KBM-7 (cell line): ENCODE measurements around the gene C10orf53.

Source experiments
- DNase-seq: peaks from one replicate; pipeline ENCODE4 v3.0.0-alpha.2; 2015
- in situ Hi-C: fragments of 300-500 bp; cut with MboI; formaldehyde crosslinking; loops from 2 replicates; pipeline ENCODE4 v1.14.3; 2020; ENCODE audit warnings: low sequenced_read_pairs, low pct_unique_long_range_greater_than_20kb, mixed read lengths

Gene C10orf53, protein sequence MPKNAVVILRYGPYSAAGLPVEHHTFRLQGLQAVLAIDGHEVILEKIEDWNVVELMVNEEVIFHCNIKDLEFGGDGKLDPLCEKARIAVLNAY

DNA sequence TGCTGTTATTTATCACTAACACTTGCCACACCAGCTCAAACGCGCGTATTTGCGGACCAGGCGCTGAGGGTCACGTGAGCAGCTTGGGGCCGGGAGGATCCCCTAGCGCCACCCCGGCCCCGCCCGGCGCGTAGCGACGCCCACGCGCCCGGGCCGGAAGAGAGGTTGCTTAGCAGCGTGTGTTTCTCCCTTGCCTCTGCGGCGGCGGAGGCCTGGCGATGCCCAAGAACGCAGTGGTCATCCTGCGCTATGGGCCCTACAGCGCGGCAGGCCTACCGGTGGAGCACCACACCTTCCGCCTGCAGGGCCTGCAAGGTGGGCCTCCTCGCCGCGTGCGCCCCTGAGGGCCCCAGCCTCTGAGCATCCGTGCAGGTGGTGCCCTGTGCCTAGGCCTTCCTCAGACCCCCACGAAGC is at the start of gene C10orf53:
C10orf53 (plus strand) TSS at position 172 of the 414 bp plus-strand sequence; CDS start at position 219, 47 bp downstream.
- peak; percentile 38 for DNase-seq
- in situ Hi-C loops, result no loop called here

DNA sequence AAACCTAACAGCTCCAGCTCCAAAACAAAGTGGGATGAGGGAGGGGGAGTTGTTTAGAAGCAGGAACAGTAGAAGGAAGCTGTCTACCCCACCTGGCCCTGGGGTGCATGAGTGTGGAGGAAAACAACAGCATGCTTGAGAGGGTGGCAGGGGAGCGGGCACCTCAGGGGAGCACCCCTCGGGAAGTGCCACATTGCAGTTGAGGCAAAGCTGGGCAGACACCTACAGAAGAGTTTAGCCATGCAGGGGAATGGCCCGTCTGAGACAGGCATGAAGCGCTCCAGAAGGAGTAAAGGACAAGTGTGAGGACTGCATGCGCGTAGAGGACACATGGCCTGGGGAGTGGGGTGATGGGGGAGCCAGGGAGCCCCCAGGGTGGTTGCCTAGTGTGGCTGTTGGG is 47.5 kb upstream of the C10orf53 start:
- no peak for DNase-seq
- in situ Hi-C loops, result no loop called here

DNA sequence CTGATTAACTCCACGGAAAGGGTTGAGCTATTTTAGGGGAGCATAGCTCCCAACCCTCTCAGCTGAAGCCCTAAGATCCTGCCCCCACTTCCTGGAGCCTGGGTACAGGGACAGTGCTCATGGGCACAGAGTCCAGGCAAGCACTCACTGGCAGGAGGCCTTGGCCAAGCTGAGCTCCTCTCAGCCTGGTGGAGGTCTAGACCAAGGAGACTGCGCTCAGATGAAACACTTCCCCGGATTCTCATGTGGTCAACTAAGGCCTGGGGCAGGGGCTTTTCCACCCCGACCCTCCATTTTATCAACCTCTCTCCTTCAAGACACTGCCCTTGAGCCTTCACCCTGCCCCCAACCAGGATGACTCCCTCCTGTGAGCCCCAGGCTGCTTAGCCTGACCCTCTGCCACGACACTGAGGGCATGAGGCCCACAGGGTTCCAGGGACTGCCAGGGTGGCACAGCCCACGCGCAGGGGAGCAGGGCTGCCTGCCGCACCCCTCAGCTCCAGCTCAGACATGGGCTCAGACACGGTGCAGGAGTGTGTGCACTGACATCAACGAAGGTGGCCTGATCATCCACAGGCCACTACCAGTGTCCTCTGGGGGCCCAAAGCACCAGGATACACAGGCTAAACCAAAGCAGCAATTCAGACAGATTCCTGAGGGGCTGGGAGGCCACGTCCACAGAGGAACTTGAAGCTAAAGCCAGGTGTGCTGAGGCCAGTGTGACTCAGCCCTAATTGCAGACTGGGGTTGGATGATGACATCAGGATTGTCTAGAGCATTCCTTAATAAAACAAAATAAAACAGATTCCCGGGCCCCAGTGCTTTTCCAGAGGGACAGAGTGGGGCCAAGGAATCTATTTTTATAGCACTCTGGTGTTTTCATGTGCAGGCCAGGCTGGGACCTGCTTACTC is 46.8 kb upstream of the C10orf53 start:
- in situ Hi-C loops, result no loop called here
- DNase-seq, result no peak

DNA sequence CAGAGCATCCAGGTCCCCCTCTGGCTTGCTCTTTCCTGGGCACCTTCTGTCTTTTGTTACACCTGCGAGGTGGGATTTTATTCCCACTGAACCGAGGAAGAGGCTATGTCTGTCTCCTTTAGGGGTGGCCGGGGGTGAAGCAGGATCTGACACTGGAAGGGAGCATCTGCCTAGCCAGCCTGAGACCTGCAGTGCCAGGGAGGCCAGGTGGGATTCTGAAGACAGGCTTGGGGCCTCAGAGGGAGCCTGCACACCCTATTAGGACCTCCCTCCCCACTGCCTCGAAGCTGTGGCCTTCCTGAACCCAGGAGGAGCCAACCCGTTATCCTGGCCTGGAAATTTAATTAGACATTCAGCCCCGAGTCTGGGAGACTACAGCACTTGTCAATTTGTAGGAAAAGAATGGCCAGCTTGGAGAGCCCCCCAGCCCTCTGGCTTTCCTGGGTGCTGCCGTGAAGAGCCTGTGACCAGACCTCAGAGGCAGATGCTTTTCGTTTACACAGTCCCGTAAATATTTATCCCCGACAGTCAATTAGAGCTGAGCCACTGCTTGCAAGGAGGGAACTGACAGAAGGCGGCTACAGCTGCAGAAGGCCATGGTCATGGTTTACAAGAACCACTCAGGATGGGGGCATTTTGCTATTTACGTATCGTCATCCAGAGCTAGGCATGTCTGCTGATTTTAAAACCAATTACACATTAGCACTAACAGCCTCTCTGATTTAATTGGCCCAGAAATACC is 46.0 kb upstream of the C10orf53 start:
- in situ Hi-C loops, result no loop called here
- DNase-seq, result no peak

DNA sequence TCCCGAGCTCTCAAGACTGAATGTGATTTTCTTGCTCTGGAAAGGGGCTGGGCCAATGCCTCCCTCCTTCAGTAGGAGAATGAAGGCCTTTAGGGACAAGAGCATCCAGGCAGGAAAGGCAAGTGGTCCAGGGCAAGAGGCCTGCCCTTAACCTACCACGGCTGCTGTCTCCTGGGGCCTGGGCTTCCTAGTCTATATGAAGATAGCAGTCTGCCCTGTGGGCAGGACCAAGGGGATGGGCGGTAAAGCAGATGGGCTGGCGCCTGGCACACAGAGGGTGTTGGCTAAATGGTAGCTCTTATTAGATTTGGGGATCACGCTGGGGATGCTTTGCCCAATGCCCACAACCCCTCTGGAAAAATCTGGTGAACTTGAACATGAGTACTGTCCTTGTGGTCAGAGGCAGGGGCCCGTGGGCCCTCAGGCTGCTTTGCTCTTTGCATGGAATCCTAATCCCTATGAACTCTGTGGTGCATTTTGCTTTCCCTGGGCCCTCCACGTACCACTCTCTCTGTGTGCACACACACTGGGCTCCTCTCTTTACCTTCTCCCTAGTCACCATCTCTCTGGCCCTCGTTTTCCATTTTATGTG is 45.3 kb upstream of the C10orf53 start:
- in situ Hi-C loops, result no loop called here

DNA sequence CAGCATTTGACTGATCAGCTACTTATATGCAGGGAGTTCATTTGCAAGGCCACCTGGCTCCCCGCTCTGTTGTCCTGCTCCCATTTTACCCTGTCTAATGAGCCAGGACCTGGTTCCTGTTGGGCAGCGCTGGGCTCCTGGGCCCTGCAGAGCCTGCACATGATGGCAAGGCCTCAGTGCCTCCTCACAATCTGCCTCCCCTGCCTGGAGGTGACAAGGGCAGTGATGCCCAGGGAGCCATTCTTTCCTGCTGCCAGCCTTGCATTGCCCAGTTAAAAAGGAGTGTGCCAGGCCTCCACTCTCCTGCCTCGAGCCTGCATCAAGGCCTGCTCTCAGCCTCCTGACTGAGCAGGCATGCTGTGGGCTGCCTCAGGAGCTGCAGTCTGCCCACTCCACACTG is 37.1 kb upstream of the C10orf53 start:
- in situ Hi-C loops, result no loop called here
- DNase-seq, result no peak

More for the DNA sequence above, 45.3 kb upstream of the C10orf53 start:
- no peak for DNase-seq

DNA sequence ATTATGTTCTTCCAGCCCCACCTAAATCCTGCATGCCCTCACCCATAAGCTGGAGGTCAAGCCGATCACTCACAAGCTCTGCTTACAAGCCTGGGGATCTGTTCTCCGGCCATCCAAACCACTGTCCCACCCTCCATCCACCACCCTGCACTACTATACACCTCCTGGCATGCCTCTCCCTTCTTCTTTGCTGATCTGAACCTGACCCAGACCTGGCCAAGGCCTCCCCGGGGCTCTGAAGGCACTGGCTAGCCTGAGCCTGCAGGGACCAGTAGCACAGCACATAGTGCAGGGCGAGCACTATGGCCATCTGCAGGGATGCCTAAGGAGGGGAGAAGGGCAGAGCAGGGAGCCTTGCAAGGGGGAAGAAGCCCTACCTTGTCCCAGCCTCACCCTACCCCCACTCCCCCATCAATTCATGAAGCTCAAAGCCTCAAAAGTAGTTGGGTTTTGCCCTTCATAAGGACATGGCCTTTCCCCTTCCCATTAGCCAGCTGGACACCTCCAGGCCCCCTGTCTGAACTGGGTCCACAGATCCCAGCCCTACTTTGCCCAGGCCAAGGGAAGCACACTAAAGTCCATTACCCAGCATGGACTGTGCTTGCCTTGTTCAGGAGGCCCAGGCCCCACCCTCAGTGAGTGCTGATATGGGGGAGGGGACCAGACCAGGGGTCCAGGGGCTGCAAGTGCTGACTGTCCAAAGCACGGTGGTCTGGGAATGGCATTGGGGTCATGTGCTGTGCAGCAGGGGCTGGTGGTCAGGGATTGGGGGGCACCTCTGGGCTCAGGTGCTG is 36.0 kb upstream of the C10orf53 start:
- DNase-seq, result no peak
- in situ Hi-C loops, result no loop called here

DNA sequence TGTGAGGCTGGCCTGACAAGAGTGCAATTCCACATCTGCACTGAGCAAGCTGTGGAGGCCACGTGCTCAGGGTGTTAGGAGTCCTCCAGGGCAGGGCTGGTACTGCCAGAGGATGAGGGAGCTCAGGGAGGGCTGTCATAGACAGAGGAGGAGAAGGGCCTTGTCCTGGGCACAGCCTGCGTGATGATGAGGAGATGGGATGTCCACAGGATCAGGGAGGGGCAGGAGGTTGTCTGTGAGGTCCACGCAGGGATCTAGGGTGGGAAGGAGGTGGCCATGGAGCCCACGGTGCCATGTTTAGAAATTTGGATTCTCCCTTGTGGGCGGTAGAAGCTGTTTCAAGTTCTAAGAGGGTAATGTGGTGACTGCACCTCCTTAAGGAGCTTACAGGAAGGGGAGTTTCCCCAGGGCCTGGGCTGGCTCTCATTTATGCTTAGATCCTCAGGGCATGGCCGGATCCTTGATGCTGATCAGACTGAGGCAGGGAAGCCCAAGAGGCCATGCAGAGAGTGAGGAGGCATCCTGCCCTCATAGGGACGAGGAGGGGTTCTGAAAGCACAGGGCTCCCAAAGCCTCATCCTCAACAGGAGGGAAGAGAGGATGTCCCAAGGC is 35.3 kb upstream of the C10orf53 start:
- in situ Hi-C loops, result no loop called here
- no peak for DNase-seq

DNA sequence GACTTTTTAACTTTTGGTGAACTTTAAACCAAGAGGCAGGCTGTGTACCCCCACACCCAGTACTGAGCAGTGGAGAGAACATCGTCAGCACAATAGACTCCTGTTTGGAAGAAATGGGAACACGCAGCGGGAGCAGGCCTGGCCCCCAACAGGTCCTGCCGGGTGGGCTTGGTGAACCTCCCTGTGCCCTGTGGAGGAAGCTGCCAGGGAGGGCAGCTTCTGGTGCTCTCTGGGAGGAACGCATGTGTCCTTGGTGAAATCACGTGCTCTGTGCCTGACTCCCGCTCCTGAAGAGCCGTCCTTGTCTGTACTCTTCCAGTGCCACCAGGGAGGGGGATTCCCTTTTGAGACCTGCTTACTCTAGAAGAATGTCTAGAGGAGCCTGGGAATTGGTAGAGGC is 34.0 kb upstream of the C10orf53 start:
- in situ Hi-C loops, result no loop called here

DNA sequence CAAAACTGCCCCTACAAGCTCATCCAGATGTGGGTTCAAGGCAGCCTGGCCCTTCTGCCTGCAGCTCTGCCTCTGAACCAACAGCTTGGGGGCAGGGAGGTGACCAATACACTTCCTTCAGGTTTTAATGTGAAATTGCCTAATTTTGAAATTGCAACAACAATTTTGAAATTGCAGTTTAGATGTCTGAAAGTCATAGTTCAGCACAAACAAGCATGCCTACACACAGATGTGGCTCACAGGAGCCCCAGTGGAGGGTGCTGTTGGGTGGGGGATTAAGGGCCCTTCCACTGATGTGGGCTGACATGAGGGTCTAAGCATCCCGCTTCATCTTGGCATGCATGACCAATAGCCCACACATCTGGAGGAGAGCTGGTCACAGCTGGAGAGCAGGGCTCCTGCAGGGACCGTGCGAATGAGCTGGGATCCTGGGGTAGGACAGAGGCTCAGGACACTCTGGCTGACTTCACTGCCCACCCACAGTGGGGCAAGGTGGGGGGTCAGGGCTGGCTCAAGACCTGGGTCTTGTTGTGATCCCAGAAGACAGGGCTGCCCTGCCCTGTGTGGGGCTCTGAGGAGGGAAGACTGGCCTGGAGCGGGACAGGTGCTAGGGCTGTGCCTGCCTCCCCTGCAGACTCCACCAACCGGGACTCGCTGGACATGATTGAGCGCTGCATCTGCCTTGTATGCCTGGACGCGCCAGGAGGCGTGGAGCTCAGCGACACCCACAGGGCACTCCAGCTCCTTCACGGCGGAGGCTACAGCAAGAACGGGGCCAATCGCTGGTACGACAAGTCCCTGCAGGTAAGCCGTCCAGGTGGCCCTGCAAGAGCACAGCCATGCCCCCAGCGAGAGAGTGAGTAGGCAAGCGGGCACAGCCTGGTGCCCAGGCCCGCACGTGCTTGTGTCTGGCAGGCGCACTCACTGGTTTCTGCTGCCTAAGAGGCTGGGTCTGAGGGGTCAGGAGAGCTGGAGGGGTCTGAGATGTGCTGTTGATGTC is 33.3 kb upstream of the C10orf53 start:
- in situ Hi-C loops, result no loop called here
- no peak for DNase-seq

More for the DNA sequence above, 34.0 kb upstream of the C10orf53 start:
- no peak for DNase-seq

DNA sequence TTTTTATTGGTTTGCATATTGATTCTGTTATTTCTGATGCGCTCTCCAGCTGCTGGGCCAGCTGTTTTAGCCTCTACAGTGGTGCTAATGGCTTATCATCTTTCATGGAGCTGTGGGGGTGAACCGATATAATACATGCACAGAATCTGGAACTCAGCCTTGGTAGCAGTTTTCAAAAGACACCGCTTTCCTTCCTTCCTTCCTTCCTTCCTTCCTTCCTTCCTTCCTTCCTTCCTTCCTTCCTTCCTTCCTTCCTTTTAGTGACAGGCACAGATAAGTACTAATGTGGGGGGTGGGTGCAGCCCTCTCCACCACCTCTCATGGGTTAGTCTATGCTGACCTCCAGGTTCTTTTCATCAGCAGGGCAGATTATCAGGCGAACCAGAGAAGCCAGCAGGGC is 31.9 kb upstream of the C10orf53 start:
- in situ Hi-C loops, result no loop called here
- DNase-seq, result no peak

DNA sequence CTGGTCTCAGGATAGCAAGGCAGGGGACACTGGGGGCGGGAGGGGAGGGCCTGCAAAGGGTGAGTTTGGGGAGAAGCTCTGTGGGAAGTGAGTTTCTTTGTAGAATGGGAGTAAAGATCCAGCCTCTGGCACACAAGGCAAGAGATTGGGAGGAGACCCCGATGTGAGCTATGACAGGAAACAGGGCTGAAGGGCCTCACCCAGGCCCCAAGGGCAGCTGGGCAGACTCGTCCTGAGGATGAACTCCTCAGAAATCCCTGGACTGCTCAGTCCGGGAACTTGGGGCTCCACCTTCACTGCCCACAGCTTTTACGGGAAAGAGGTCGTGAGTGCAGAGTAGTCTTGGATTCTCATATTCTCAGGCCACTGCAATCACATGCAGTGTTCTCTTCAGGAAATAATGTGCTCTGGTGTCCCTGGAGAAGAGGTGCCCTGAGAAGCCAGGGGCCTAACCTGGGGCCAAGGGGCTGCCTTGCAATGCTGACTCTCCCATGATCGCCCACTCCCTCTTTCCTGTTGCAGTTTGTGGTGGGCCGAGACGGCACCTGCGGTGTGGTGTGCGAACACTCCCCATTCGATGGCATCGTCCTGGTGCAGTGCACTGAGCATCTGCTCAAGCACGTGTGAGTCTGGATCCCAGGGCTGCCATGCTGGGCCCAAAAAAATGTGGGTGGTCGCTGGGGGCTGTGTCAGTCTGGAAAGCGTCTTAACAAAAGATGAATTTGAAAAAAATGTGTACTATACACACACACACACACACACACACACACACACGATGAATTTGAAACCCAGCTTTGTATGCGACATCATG is 31.3 kb upstream of the C10orf53 start:
- in situ Hi-C loops, result no loop called here
- DNase-seq, result no peak

DNA sequence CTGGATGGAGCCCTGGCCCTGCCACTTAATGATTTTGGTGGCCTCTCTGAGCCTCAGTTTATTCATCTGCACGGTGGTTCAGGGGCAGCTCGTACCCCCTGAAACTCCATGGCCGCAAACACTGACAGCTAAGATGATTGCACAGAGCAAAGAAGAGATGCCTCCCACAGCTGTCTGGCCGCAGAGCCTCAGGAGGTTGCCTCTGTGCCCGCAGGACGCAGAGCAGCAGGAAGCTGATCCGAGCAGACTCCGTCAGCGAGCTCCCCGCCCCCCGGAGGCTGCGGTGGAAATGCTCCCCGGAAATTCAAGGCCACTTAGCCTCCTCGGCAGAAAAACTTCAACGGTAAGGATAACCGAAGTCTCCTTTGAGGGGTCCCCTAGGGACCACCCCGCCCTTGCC is 30.2 kb upstream of the C10orf53 start:
- in situ Hi-C loops, result no loop called here
- DNase-seq, result peak; percentile 11

DNA sequence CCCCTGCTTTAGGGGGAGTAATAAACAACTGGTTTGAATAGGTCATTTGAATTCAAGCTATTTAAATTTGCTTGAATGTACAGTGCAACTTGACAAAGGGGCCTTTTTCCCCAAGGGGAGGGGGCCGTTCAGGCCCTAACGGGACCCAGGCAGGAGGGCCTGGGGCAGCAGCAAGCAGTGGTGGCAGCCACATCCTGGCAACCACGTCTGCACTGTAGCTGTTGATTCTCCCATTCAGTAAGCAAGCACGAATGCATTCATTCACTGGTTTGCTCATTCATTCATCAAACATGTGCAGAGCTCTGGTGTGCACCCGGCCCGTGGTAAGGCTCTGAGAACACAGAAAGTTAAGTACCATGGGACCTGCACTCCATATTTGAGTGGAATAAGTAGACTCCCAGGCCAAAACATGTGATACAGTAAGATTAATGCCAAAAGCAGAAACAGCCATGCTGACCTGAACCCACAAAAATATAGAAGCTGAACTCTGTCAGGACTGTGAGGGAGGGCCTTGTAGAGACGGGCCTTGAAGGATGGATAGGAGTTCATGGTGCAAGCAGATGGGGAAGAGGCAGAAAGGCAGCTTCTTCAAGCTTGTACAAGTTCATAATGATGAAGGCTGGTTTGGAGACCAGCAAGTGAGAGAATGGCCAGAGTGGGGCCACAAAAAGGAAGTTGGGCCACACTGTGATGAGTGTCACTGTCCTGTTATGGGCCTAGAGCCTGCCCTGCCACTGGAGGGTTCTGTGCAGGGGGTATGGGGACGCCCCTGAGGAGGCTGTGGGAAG is 29.3 kb upstream of the C10orf53 start:
- no peak for DNase-seq
- in situ Hi-C loops, result no loop called here

DNA sequence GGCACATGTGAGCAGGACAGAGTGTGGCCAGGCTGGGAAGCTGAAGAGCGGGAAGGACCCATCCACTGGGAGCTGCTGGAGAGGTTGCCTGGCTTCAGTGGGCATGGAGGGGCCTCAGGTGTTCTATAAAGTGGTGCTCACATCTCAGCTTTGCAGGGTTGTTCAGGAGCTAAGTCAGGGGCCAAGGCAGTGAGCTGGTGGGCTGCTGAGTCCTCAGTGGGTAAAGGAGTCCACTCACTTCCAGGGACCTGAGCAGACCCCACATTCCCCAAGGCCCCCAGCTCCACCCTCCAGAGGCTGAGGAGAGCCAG is 28.8 kb upstream of the C10orf53 start:
- DNase-seq, result no peak
- in situ Hi-C loops, result no loop called here
